Osteocyte (in vitro differentiated cells): ENCODE measurements around the gene TCHH. TPM values are rescaled to one million over a fixed set of nuclear protein-coding genes. Genes with fewer than 3 reads are reported as not detected.
"Not testable (repeated sequence)": the region's sequence is repeated elsewhere in the genome, so short reads cannot be mapped to it uniquely, and the experiment has no call there.

Experiments used
- DNase-seq: peaks from one replicate; pipeline ENCODE4 v3.0.0; 2021; ENCODE audit warnings: mixed read lengths; ENCODE audit not compliant: unreplicated experiment; ENCODE audit errors: extremely low spot score
- H3K27ac Mint-ChIP-seq: one replicate; pipeline ENCODE4 v1.8.0; 2021; ENCODE audit warnings: mild to moderate bottlenecking, mixed read lengths; ENCODE audit not compliant: unreplicated experiment
- H3K27me3 Mint-ChIP-seq: one replicate; pipeline ENCODE4 v1.8.0; 2021; ENCODE audit warnings: mixed read lengths; ENCODE audit not compliant: unreplicated experiment
- H3K36me3 Mint-ChIP-seq: one replicate; pipeline ENCODE4 v1.8.0; 2021; ENCODE audit warnings: mixed read lengths; ENCODE audit not compliant: unreplicated experiment
- H3K4me1 Mint-ChIP-seq: one replicate; pipeline ENCODE4 v1.8.0; 2021; ENCODE audit warnings: mixed read lengths; ENCODE audit not compliant: unreplicated experiment
- H3K4me3 Mint-ChIP-seq: one replicate; pipeline ENCODE4 v1.8.0; 2021; ENCODE audit warnings: mild to moderate bottlenecking, moderate library complexity, mixed read lengths; ENCODE audit not compliant: unreplicated experiment
- H3K9me3 Mint-ChIP-seq: one replicate; pipeline ENCODE4 v1.8.0; 2021; ENCODE audit warnings: mixed read lengths; ENCODE audit not compliant: unreplicated experiment
- total RNA-seq: library from RNA; stranded (reverse); gene quantifications from 2 replicates; pipeline ENCODE4 v1.2.1, GENCODE V29; 2021
- TF ChIP-seq, protein P1 (sequence below): fragments of 200-600 bp; sonication (generic); IDR thresholded peaks from 2 replicates; pipeline ENCODE4 v1.5.0; 2021; ENCODE audit warnings: antibody characterized with exemption, mild to moderate bottlenecking, moderate library complexity

TCHH gene
- total RNA-seq, 1 donor from 2014 or later: 0.05 TPM

DNA sequence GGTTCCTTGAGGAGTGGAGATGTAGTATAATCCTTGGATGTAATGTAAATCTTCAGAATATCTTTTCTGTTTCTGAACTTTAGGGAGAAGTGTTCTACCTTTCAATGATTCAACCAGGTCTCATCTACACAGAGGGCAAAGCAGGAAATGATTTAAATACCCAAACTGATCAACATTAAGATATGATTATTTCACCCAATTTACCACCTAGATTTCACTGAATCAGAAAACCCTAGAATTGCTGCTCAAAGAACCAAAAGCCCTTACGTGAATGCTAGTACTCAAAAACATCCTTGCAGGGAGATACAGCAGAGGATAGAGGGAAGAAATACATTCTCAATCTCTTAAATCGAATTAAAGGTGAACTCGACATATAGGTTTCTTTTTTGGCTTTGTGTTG lies 38.8 kb upstream of the TCHH start:
- H3K9me3 Mint-ChIP-seq: no peaks in the 10 kb centered on the region
- no peak overlapping the region for H3K4me3 Mint-ChIP-seq
- no peak for DNase-seq
- no peaks in the 10 kb centered on the region for H3K4me1 Mint-ChIP-seq
- H3K27ac Mint-ChIP-seq: no peak overlapping the region
- H3K27me3 Mint-ChIP-seq: no peaks in the 10 kb centered on the region
- TF ChIP-seq, protein P1, sequence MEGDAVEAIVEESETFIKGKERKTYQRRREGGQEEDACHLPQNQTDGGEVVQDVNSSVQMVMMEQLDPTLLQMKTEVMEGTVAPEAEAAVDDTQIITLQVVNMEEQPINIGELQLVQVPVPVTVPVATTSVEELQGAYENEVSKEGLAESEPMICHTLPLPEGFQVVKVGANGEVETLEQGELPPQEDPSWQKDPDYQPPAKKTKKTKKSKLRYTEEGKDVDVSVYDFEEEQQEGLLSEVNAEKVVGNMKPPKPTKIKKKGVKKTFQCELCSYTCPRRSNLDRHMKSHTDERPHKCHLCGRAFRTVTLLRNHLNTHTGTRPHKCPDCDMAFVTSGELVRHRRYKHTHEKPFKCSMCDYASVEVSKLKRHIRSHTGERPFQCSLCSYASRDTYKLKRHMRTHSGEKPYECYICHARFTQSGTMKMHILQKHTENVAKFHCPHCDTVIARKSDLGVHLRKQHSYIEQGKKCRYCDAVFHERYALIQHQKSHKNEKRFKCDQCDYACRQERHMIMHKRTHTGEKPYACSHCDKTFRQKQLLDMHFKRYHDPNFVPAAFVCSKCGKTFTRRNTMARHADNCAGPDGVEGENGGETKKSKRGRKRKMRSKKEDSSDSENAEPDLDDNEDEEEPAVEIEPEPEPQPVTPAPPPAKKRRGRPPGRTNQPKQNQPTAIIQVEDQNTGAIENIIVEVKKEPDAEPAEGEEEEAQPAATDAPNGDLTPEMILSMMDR: no peak
- H3K36me3 Mint-ChIP-seq: no peaks in the 10 kb centered on the region

DNA sequence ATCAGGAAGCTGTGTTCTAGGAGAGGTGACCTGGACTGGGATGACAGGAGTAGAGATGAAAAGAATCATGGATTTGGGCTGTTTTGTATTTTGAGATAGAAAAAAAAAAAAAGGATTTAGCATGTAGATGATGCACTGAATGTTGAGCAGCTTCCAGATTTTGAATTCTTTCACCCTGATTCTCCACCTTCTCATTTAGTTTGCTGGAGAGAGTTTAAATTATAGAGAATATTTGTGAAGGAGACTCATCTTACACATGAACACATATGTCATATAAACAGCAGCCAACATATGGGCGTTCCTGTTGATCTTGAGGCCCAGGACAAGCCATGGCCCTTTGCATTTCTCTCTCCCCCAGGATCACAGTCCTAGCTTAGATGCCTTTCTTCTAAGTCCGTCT lies 36.4 kb upstream of the TCHH start:
- TF ChIP-seq, protein P1: no peak
- no peak for DNase-seq
- no peaks in the 10 kb centered on the region for H3K9me3 Mint-ChIP-seq
- no peaks in the 10 kb centered on the region for H3K4me1 Mint-ChIP-seq
- no peak overlapping the region for H3K4me3 Mint-ChIP-seq
- no peak overlapping the region for H3K27ac Mint-ChIP-seq
- no peaks in the 10 kb centered on the region for H3K36me3 Mint-ChIP-seq
- H3K27me3 Mint-ChIP-seq: no peaks in the 10 kb centered on the region

DNA sequence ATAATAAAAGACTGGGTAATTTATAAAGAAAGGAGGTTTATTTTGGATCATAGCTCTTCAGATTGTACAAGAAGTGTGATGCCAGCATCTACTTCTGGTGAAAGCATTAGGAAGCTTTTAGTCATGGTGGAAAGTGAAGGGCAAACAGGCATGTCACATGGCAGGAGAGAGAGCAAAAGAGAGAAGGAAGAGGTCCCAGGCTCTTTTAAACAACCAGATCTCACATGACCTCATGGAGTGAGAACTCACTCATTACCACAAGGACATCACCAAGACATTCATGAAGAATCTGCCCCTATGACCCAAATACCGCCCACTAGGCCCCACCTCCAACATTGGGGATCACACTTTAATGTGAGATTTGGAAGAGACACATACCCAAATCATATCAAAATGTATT lies 33.7 kb upstream of the TCHH start:
- Mint-ChIP-seq H3K4me3 (no peak overlapping the region), H3K36me3 (no peaks in the 10 kb centered on the region), H3K9me3 (no peaks in the 10 kb centered on the region), H3K4me1 (no peaks in the 10 kb centered on the region), H3K27me3 (no peaks in the 10 kb centered on the region), H3K27ac (no peak overlapping the region)
- TF ChIP-seq, protein P1: no peak
- no peak for DNase-seq

DNA sequence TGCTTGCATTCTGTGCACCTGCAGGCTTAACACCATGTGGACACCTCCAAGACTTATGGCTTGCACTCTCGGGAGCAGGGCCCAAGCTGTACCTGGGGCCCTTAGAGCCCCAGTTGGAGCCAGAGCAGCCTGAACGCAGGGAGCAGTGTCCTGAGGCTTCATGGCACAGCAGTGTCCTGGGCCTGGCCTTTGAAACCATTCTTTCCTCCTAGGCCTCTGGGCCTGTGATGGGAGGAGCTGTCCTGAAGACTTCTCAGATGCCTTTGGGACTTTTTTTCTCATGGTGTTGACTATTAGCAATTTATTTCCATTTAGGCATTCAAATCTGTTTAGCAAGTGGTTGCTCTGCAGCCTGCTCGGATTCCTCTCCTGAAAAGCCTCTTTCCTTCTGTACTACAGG lies 32.8 kb upstream of the TCHH start:
- no peaks in the 10 kb centered on the region for H3K9me3 Mint-ChIP-seq

DNA sequence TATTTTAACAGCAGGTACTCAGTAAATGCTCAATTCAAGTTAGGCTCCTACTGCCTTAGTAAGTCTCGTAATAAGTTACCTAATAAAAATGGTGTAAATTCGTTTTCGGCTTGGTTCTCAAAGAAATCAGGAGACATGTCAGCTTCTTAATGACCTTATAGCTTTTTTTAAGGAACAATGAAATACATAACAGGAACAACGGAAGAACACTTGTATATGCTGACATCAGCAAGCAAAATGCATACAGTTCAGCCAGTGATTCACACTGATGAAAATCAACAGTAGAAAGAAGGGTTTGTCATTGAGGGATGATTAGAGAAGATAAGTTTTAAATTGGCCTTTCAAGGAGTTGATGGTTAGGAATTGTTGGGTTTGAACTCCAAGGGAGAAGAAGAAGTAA lies 30.5 kb upstream of the TCHH start:
- no peak for DNase-seq
- no peaks in the 10 kb centered on the region for H3K36me3 Mint-ChIP-seq
- H3K27ac Mint-ChIP-seq: no peak overlapping the region
- TF ChIP-seq, protein P1: no peak
- H3K4me1 Mint-ChIP-seq: no peaks in the 10 kb centered on the region
- H3K9me3 Mint-ChIP-seq: no peaks in the 10 kb centered on the region
- H3K4me3 Mint-ChIP-seq: no peak overlapping the region
- H3K27me3 Mint-ChIP-seq: peaks cover 2% of the 10 kb centered on the region

More for the DNA sequence above, 32.8 kb upstream of the TCHH start:
- H3K4me1 Mint-ChIP-seq: no peaks in the 10 kb centered on the region
- H3K4me3 Mint-ChIP-seq: no peak overlapping the region
- H3K27ac Mint-ChIP-seq: no peak overlapping the region
- no peaks in the 10 kb centered on the region for H3K36me3 Mint-ChIP-seq
- TF ChIP-seq, protein P1: no peak
- H3K27me3 Mint-ChIP-seq: no peaks in the 10 kb centered on the region
- no peak for DNase-seq

DNA sequence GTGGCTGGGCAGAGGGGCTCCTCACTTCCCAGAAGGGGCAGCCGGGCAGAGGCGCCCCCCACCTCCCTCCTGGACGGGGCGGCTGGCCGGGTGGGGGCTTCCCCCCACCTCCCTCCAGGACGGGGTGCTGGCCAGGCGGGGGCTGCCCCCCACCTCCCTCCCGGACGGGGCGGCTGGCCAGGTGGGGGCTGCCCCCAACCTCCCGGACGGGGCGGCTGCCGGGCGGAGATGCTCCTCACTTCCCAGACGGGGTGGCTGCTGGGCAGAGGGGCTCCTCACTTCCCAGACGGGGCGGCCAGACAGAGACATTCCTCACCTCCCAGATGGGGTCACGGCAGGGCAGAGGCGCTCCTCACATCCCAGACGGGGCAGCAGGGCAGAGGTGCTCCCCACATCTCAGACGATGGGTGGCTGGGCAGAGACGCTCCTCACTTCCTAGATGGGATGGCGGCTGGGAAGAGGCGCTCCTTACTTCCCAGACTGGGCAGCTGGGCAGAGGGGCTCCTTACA lies 29.5 kb upstream of the TCHH start:
- H3K27ac Mint-ChIP-seq, H3K27me3 Mint-ChIP-seq, DNase-seq, H3K4me3 Mint-ChIP-seq, H3K4me1 Mint-ChIP-seq, H3K9me3 Mint-ChIP-seq, H3K36me3 Mint-ChIP-seq: not testable (repeated sequence)
